Sigmoid colon (tissue), 4 donors: Measurements from ENCODE around the gene TTC21B.

ENCODE experiments used
- CTCF ChIP-seq, 4 experiments: fragments of 450-650 bp in 3 of 4; fragments of 200-600 bp in 1 of 4; IDR thresholded peaks; one replicate each; pipeline ENCODE4 v1.5.1; 2016 to 2019; ENCODE audit warnings: antibody characterized with exemption in 4 of 4, mild to moderate bottlenecking in 3 of 4, moderate library complexity in 2 of 4
- EP300 ChIP-seq, 4 donors: sonication (generic); formaldehyde crosslinking; IDR thresholded peaks; one replicate each; pipeline ENCODE4 v1.6.1; 2017; ENCODE audit warnings: antibody characterized with exemption in 4 of 4
- POLR2AphosphoS5 ChIP-seq, 4 donors: sonication (generic); formaldehyde crosslinking; IDR thresholded peaks; one replicate each; pipeline ENCODE4 v1.6.1; 2017; ENCODE audit warnings: antibody characterized with exemption in 4 of 4

- TF ChIP-seq CTCF (IDR thresholded peaks at IDR 0.05), result no peak
- no peak for TF ChIP-seq POLR2AphosphoS5 (IDR thresholded peaks at IDR 0.05)
- no peak for TF ChIP-seq EP300 (IDR thresholded peaks at IDR 0.05)
Measured at GRCh38 chr2:165905269-165905668, 48.3 kb downstream of the TTC21B start.
